Measurements from ENCODE around the gene CRAMP1.

GRCh38 chr16:1607971-1608370, 4.2 kb upstream of the CRAMP1 start:
- TF ChIP-seq CTCF (IDR thresholded peaks at IDR 0.05): no peak
- TF ChIP-seq POLR2A (IDR thresholded peaks at IDR 0.05): no peak
